ENCODE measurements around the gene SLFN12L.
"Not testable (repeated sequence)": the region's sequence is repeated elsewhere in the genome, so short reads cannot be mapped to it uniquely, and the experiment has no call there.

The SLFN12L gene

GRCh38 chr17:35542990-35543389 lies 5.5 kb upstream of the SLFN12L start:
- DNase-seq (ENCODE audit: low read depth): no peak

- no peak for DNase-seq (ENCODE audit: low read depth)
Measured at GRCh38 chr17:35541434-35541833, 4.0 kb upstream of the SLFN12L start.

GRCh38 chr17:35540589-35541404 lies 3.3 kb upstream of the SLFN12L start:
- no peak for DNase-seq (ENCODE audit: low read depth)

DNA sequence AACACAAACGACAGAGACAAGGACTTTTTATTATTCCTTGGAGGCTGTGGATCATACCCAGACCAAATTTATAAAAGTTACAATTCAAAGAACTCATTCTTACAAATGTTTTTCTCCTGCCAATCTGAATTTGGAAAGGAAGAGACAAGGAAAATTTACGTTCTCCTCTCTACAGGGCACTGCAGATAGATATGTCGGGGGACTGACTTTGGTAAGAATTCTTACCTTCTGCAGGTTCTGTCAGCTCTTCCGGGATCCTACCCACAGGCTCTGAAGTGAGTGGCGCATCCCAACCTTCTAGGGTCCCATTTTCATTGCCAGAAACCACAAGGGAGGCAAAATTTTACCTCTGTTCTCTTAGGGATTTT lies 2.2 kb upstream of the SLFN12L start:
- DNase-seq (ENCODE audit: low read depth): no peak

GRCh38 chr17:35536664-35537171 lies 760 bp downstream of the SLFN12L start:
- no peak for DNase-seq (ENCODE audit: low read depth)

DNA sequence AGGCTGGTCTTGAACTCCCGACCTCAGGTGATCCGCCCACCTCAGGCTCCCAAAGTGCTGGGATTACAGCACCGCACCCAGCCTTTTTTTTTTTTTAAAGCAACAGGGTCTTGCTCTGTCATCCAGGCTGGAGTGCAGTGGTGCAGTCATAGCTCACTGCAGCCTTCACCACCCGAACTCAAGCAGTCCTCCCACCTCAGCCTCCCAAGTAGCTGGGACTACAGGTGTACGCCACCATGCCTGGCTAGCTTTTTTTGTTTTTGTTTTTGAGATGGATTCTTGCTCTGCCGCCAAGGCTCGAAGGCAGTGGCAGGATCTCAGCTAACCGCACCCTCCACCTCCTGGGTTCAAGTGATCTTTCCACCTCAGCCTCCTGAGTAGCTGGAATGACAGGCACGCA lies 2.1 kb downstream of the SLFN12L start:
- DNase-seq (ENCODE audit: low read depth): not testable (repeated sequence)

GRCh38 chr17:35534576-35535093 lies 2.8 kb downstream of the SLFN12L start:
- no peak for DNase-seq (ENCODE audit: low read depth)

DNA sequence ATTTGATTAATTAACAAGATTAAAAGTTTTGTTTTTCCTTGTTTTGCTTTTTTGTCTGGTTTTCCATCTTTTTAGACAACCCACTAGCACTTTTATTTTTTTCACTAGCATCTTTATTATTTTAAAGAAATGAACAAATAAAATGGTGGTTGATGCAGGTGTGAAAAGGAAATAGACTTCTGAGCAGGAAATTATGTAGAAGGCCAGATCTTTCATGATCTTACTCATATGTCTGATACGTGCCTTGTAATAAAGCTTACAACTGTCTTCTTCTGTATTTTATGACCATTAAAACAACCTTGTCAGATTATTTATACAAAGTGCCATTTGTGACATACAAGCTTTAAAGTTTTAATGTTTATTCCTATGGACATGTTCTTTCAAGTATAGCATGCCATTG lies 6.3 kb downstream of the SLFN12L start:
- DNase-seq (ENCODE audit: low read depth): no peak

DNA sequence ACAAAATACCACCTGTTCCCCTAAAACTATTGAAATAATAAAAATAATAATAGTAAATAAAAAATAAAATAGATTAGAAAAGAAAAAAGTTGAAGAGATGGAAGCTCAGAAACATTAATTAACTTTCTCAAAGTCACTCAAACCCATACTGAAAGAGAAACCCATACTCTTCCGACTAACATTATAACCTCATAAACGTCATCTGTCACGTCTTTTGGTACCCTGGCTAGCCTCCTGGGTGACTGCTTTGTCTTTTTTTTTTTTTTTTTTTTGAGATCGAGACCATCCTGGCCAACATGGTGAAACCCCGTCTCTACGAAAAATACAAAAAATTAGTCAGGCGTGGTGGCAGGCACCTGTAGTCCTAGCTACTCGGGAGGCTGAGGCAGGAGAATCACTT lies 7.6 kb downstream of the SLFN12L start:
- no peak for DNase-seq (ENCODE audit: low read depth)

DNA sequence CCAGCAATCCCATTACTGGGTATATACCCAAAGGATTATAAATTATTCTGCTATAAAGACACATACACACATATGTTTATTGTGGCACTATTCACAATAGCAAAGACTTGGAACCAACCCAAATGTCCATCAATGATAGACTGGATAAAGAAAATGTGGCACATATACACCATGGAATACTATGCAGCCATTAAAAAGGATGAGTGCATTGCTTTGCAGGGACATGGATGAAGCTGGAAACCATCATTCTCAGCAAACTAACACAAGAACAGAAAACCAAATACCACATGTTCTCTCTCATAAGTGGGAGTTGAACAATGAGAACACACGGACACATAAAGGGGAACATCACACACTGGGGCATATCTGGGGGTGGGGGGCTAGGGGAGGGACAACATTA lies 8.2 kb downstream of the SLFN12L start:
- not testable (repeated sequence) for DNase-seq (ENCODE audit: low read depth)

- no peak for DNase-seq (ENCODE audit: low read depth)
Measured at GRCh38 chr17:35523296-35523695, 14.2 kb downstream of the SLFN12L start.

- not testable (repeated sequence) for DNase-seq (ENCODE audit: low read depth)
Measured at GRCh38 chr17:35521654-35522256, 15.7 kb downstream of the SLFN12L start.

- DNase-seq (ENCODE audit: low read depth): no peak
Measured at GRCh38 chr17:35521150-35521549, 16.3 kb downstream of the SLFN12L start.

DNA sequence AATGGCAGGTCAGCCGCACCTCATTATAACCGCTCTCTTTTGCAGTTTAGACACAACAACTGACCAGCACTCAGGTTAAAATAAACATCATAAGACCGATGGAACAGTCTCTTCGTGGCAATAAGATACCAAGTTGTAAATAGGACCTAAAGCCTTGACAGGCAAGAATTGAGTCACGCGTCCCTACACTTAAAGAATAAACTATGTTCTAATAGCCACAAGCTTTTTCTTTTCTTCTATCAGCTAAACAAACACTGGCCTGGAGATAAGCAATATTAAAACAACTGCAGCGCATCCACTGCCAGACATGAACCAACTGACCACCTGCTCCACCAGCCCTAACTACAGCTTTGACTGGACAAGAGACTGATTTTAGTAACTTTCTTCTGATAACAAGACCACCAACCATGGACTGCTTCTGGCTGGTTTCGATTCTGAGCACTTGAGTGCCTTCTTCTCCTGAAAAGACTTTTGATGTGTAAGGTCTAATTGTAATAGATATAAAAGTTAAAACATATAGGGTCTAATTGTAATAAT lies 17.5 kb downstream of the SLFN12L start:
- no peak for DNase-seq (ENCODE audit: low read depth)

GRCh38 chr17:35519439-35519838 lies 18.0 kb downstream of the SLFN12L start:
- DNase-seq (ENCODE audit: low read depth): no peak

DNA sequence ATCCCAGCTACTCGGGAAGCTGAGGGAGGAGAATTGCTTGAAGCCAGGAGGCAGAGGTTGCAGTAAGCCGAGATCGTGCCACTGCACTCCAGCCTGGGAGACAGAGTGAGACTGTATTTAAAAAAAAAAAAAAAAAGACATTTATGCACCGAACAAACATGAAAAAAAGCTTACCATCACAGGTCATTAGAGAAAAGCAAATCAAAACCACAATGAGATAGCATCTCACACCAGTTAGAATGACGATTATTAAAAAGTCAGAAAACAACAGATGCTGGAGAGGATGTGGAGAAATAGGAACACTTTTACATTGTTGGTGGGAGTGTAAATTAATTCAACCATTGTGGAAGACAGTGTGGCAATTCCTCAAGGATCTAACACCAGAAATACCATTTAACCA lies 19.0 kb downstream of the SLFN12L start:
- DNase-seq (ENCODE audit: low read depth): not testable (repeated sequence)

DNA sequence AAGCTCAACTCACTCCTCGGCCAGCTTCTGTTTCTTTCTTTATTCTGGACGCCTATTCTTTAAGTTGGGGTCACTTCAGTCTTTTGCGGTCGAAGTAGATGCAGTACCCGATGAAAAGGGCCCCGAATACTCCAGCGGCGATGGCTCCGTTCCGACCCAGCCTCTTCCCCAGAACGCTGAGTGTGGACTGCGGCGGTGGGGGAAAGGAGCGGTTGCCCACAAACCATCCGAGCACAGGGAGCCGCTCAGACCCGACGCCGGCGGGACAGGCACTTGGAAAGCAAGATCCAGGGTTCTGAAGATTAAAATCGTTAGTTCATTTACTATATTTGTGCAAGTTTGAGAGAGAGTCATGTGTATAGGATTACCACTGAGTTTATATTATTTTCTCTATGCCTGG lies 22.5 kb downstream of the SLFN12L start:
- DNase-seq (ENCODE audit: low read depth): no peak

DNA sequence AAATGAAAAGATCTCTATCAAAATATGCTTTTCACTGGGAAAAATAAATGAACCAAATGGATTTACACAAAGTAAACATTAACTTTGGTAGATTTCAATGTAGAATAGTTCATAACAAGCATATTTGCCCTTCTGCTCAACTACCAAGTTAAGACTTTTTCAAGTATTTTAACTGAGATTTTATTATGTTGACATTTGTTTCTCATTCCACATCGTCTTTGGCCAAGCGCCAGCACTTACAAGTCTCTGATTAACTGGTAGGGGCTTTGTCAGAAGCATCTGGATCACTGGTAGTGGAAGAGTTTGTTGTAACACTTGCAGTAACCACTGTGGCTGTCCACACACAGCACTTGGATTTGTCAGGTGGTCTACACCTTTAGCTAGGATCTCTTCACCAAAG lies 22.9 kb downstream of the SLFN12L start:
- no peak for DNase-seq (ENCODE audit: low read depth)

DNA sequence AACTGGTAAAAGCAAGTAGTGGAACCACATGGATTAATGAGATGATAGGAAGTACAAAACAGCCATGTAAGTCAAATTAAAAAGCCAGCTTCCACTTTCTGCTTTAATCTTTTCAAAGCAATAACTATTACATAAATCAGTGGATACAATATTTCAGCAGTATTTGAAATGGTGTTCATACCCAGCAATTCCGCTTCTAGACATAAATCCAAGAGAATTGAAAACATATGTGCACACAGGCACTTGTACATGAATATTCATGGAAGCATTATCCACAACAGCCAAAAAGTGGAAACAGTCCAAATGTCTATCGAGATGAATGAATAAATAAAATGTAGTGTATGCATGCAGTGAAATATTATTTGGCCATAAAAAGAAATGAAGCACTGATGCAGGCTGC lies 27.4 kb downstream of the SLFN12L start:
- no peak for DNase-seq (ENCODE audit: low read depth)

GRCh38 chr17:35507714-35508113 lies 29.8 kb downstream of the SLFN12L start:
- DNase-seq (ENCODE audit: low read depth): not testable (repeated sequence)

- no peak for DNase-seq (ENCODE audit: low read depth)
Measured at GRCh38 chr17:35499548-35499947, 37.9 kb downstream of the SLFN12L start.

DNA sequence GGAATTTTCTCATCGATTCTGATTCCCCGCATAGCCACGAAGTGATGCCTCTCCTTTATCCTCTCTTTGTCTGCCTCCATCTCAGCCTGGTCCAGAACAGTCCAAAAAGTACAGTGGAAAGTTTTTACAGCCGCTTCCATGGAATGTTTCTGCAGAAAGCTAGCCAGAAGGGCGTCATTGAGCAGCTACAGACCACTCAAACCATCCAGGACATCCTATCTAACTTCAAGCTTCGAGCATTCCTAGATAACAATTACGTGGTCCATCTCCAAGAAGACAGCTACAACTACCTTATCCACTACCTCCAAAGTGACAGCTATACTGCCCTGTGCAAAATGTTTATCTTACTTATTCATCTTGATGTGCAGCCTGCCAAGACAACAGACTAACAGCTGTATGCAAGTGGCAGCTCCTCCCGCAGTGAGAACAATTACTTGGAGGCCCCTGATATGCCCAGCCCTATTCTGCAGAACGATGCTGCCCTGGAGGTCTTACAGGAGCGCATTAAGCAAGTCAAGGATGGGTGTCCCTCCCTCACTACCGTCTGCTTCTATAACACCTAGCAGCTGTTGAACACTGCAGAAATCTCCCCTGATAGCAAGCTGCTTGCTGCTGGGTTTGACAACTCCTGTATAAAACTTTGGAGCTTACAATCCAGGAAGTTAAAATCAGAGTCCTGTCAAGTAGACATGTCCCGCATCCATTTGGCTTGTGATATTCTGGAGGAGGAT lies 38.9 kb downstream of the SLFN12L start:
- DNase-seq (ENCODE audit: low read depth): no peak

Measured in fibroblast of the conjunctiva (primary cell).